ENCODE measurements around the gene C1orf122.

DNA sequence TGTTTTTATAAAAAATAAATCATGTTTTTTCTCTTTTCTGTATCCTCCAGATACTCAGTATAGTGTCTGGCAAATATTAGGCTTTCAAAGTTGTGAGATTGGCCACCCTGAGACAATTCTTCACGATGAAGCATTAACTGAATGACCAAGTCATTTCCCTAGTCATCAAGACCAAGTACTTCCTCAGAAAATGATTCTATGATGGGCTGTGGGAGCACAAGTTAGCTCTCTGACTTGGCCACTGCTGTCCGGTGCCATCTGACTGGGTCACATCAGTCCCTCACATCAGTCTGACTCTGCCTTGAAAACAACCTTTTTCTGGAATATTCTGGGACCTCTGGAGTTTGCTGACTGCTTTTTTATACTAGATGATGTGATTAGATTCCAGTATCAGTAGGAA lies 13.9 kb downstream of the C1orf122 start:
- TF ChIP-seq CTCF (conservative IDR thresholded peaks at IDR 0.05; ENCODE audit: low read length) (no peak), EZH2phosphoT487 (IDR thresholded peaks at IDR 0.05; ENCODE audit: borderline replicate concordance, low read depth, low read length) (no peak)

All from OCI-LY7 (cell line).